Measurements from ENCODE around the gene RTN4RL1.

Gene RTN4RL1

DNA sequence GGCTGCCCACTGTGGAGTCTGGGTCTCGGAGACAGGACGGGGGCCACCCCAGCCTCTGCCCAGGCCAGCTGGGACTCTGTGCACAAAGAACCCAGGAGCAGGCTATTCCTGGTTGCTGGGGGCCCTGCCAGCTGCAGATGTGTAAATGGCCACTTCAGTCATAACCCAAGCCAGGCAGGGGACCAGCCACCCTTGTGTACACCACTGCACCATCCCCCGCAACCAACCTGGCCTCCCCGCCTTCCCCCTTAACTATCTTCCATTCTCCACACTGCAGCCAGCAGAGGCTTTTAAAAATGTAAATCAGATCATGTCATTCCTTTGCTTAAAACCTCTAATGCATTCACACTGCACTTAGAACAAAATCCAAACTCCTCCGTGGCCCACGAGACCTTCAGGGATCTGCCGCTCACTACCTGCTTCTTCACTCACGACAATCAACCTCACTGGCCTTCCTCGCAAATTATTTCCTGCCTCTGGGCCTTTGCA, 28.3 kb downstream of the RTN4RL1 start:
- Histone ChIP-seq H3K36me3 (ENCODE audit: insufficient read depth, low read length) (no peaks in the 10 kb centered on the region), H3K27ac (ENCODE audit: low read depth, low read length, poor library complexity, severe bottlenecking) (no peak overlapping the region), H3K9me3 (ENCODE audit: low read length) (no peaks in the 10 kb centered on the region), H3K9ac (ENCODE audit: low read length) (no peak overlapping the region), H2AFZ (ENCODE audit: low read length) (no peak overlapping the region), H3K27me3 (ENCODE audit: insufficient read depth, low read length) (peaks cover 3% of the 10 kb centered on the region), H4K20me1 (ENCODE audit: insufficient read depth, low read length) (no peaks in the 10 kb centered on the region), H3K79me2 (ENCODE audit: insufficient read depth, low read length) (no peaks in the 10 kb centered on the region), H3F3A (ENCODE audit: insufficient read depth, low read length) (no peaks in the 10 kb centered on the region), H3K4me1 (ENCODE audit: insufficient read depth, low read length, severe bottlenecking) (no peaks in the 10 kb centered on the region), H3K4me2 (ENCODE audit: low read length) (no peak overlapping the region), H3K9me2 (ENCODE audit: low read depth, low read length) (no peaks in the 10 kb centered on the region), H3K4me3 (ENCODE audit: low read depth, low read length, poor library complexity, severe bottlenecking) (no peak overlapping the region)
- no peak for TF ChIP-seq EZH2 (IDR thresholded peaks at IDR 0.05; ENCODE audit: borderline replicate concordance, low read length)
- TF ChIP-seq, protein P1, sequence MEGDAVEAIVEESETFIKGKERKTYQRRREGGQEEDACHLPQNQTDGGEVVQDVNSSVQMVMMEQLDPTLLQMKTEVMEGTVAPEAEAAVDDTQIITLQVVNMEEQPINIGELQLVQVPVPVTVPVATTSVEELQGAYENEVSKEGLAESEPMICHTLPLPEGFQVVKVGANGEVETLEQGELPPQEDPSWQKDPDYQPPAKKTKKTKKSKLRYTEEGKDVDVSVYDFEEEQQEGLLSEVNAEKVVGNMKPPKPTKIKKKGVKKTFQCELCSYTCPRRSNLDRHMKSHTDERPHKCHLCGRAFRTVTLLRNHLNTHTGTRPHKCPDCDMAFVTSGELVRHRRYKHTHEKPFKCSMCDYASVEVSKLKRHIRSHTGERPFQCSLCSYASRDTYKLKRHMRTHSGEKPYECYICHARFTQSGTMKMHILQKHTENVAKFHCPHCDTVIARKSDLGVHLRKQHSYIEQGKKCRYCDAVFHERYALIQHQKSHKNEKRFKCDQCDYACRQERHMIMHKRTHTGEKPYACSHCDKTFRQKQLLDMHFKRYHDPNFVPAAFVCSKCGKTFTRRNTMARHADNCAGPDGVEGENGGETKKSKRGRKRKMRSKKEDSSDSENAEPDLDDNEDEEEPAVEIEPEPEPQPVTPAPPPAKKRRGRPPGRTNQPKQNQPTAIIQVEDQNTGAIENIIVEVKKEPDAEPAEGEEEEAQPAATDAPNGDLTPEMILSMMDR (IDR thresholded peaks at IDR 0.05; ENCODE audit: low read length), result no peak

DNA sequence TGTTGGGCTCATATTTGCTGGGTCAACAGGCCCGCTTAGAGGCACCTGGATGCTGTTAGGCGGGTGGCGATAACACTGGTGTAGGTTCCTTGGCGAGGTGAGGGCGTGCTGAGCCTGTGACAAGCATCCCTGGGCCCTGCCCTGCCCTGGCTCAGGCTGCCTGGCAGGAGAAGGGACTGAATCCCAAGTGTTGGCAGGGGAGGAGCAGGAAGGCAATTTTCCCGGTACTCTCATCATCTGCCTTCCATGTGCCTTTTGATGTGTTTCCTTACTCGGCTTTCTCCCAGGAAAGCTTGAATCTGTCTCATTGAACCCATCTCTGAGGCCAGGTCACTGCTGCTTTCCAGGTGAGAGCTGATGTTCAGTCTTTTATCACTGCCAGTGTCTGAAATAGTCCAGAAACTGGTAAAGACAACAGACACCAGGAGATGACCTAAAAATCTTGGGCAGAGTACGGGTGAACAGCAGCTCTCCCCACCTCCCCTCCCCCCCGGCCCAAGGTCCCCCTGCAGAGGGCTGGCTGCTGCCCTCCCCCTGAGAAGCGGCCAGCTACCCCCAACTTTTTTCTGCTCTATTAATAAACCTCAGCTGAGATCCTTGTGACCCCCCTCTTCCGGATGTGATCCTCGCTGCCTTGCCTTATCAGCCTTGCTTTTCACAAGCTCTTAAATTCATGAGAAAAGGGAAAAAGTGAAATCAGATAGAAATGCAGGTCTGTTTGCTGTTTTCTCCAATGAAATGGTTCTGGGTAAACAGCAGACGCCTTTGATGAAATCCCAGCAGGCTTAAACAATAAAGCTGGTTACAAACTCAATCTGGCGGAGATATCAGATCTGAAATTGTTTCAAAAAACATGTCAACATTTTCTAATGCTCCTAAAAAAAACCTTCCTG, 29.0 kb downstream of the RTN4RL1 start:
- Histone ChIP-seq H2AFZ (ENCODE audit: low read length) (no peak overlapping the region), H3K4me3 (ENCODE audit: low read depth, low read length, poor library complexity, severe bottlenecking) (no peak overlapping the region), H3F3A (ENCODE audit: insufficient read depth, low read length) (no peaks in the 10 kb centered on the region), H3K9me2 (ENCODE audit: low read depth, low read length) (no peaks in the 10 kb centered on the region), H3K36me3 (ENCODE audit: insufficient read depth, low read length) (no peaks in the 10 kb centered on the region), H3K79me2 (ENCODE audit: insufficient read depth, low read length) (no peaks in the 10 kb centered on the region), H3K27me3 (ENCODE audit: insufficient read depth, low read length) (peaks cover 3% of the 10 kb centered on the region), H3K4me1 (ENCODE audit: insufficient read depth, low read length, severe bottlenecking) (no peaks in the 10 kb centered on the region), H3K9ac (ENCODE audit: low read length) (no peak overlapping the region), H3K4me2 (ENCODE audit: low read length) (no peak overlapping the region), H4K20me1 (ENCODE audit: insufficient read depth, low read length) (no peaks in the 10 kb centered on the region), H3K27ac (ENCODE audit: low read depth, low read length, poor library complexity, severe bottlenecking) (no peak overlapping the region), H3K9me3 (ENCODE audit: low read length) (no peaks in the 10 kb centered on the region)
- TF ChIP-seq, protein P1 (IDR thresholded peaks at IDR 0.05; ENCODE audit: low read length), result no peak
- TF ChIP-seq EZH2 (IDR thresholded peaks at IDR 0.05; ENCODE audit: borderline replicate concordance, low read length), result no peak

DNA sequence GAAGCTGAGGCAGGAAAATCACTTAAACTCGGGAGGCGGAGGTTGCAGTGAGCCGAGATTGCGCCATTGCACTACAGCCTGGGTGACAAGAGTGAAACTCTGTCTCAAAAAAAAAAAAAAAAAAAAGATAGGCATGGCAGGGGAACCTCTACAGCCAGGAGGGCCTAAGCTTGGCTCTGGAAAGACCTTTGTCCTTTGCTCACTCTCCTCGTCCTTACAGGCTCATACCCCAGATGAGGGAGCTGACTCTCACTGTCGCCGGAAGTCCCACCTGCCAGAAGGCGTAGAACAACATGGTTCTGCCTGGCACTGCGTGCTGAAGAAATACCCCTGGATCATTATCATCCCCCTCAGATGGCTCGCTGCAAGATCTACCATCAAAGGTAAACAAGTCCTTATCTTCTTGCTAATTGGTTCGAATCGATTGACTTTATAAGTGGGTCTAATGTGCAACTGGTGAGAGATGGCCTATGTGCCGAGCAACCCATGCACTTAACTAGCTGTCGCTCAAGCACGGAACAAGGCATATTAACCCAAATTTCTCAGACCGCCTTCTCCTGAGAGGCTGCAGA, 29.7 kb downstream of the RTN4RL1 start:
- Histone ChIP-seq H4K20me1 (ENCODE audit: insufficient read depth, low read length) (no peaks in the 10 kb centered on the region), H2AFZ (ENCODE audit: low read length) (no peak overlapping the region), H3K36me3 (ENCODE audit: insufficient read depth, low read length) (no peaks in the 10 kb centered on the region), H3K27me3 (ENCODE audit: insufficient read depth, low read length) (peaks cover 3% of the 10 kb centered on the region), H3K4me1 (ENCODE audit: insufficient read depth, low read length, severe bottlenecking) (no peaks in the 10 kb centered on the region), H3K79me2 (ENCODE audit: insufficient read depth, low read length) (no peaks in the 10 kb centered on the region), H3K9me3 (ENCODE audit: low read length) (no peaks in the 10 kb centered on the region), H3K4me3 (ENCODE audit: low read depth, low read length, poor library complexity, severe bottlenecking) (no peak overlapping the region), H3F3A (ENCODE audit: insufficient read depth, low read length) (no peaks in the 10 kb centered on the region), H3K9me2 (ENCODE audit: low read depth, low read length) (no peaks in the 10 kb centered on the region), H3K27ac (ENCODE audit: low read depth, low read length, poor library complexity, severe bottlenecking) (no peak overlapping the region), H3K9ac (ENCODE audit: low read length) (no peak overlapping the region), H3K4me2 (ENCODE audit: low read length) (no peak overlapping the region)
- TF ChIP-seq, protein P1 (IDR thresholded peaks at IDR 0.05; ENCODE audit: low read length), result no peak
- TF ChIP-seq EZH2 (IDR thresholded peaks at IDR 0.05; ENCODE audit: borderline replicate concordance, low read length), result no peak

All from OCI-LY1 (cell line).